ENCODE results near the gene PRAMEF25. TPM values are rescaled to one million over a fixed set of nuclear protein-coding genes. Genes with fewer than 3 reads are reported as not detected.
"Not testable (repeated sequence)": the region's sequence is repeated elsewhere in the genome, so short reads cannot be mapped to it uniquely, and the experiment has no call there.

PRAMEF25 gene
- not detected for total RNA-seq

DNA sequence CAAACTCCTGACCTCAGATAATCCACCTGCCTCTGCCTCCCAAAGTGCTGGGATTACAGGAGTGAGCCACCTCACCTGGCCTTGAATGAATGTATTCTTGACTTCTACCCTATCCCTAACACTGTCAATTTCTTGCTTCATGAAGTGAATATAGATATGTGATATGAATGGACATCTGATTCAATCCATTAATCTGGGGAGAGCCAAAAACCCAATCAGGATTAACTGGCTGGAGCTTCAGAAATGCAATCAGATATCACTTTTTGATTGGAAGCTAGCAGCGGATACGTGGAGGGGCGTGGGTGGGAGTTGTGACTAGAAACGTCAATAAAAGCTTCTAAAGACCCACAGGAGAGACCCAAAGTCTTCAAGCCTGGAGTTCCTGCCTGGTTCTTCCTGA lies at the start of gene PRAMEF25:
Gene PRAMEF25 (plus strand): TSS at position 301 of the 400 bp plus-strand sequence. CDS start 2,920 bp downstream, outside the sequence.
- H3K36me3 ChIP-seq; H3K4me1 ChIP-seq; H3K27ac ChIP-seq; H3K4me3 ChIP-seq; H3K27me3 ChIP-seq; H3K9me3 ChIP-seq; intact Hi-C loops (cut with DNase I; ENCODE audit: low total_unique reads); DNase-seq: not testable (repeated sequence)

DNA sequence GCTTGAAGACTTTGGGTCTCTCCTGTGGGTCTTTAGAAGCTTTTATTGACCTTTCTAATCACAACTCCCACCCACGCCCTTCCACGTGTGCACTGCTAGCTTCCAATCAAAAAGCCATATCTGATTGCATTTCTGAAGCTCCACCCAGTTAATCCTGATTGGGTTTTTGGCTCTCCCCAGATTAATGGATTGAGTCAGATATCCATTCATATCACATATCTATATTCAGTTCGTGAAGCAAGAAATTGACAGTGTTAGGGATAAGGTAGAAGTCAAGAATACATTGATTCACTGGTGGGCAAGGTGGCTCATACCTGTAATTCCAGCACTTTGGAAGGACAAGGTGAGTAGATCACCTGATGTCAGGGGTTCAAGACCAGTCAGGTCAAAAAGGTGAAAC lies 14.1 kb upstream of the PRAMEF25 start, which contains the start of gene PRAMEF27:
Gene PRAMEF27 (minus strand): TSS at position 101 of the 400 bp plus-strand sequence. CDS start 2,916 bp downstream, outside the sequence.
- intact Hi-C loops (cut with DNase I; ENCODE audit: low total_unique reads); H3K27ac ChIP-seq; DNase-seq; H3K9me3 ChIP-seq; H3K36me3 ChIP-seq; H3K4me3 ChIP-seq; H3K4me1 ChIP-seq; H3K27me3 ChIP-seq: not testable (repeated sequence)

- intact Hi-C loops (cut with DNase I; ENCODE audit: low total_unique reads); H3K9me3 ChIP-seq; H3K4me1 ChIP-seq; H3K27ac ChIP-seq; DNase-seq; H3K4me3 ChIP-seq; H3K27me3 ChIP-seq; H3K36me3 ChIP-seq: not testable (repeated sequence)
Measured at GRCh38 chr1:13116754-13117153, 46.2 kb downstream of the PRAMEF25 start, which contains the start of gene HNRNPCL2. Gene HNRNPCL2 (minus strand): TSS chr1:13116854. CDS start chr1:13116400, 454 bp downstream.

Other genes with a start within 250 kb of the PRAMEF25 start
- gene PRAMEF11, start 239.4 kb upstream of the PRAMEF25 start, total RNA-seq: not detected
- not detected for gene HNRNPCL1, start 222.1 kb upstream of the PRAMEF25 start, total RNA-seq
- not detected for gene PRAMEF2, start 213.7 kb upstream of the PRAMEF25 start, total RNA-seq
- gene PRAMEF4, start 184.6 kb upstream of the PRAMEF25 start, total RNA-seq: not detected
- gene PRAMEF10, start 172.5 kb upstream of the PRAMEF25 start, total RNA-seq: not detected
- not detected for gene PRAMEF7, start 154.2 kb upstream of the PRAMEF25 start, total RNA-seq
- gene PRAMEF6, start 123.2 kb upstream of the PRAMEF25 start, total RNA-seq: not detected
- not detected for gene PRAMEF27, start 14.2 kb upstream of the PRAMEF25 start, total RNA-seq
- not detected for gene HNRNPCL3, start 10.0 kb upstream of the PRAMEF25 start, total RNA-seq
- gene HNRNPCL2, start 46.1 kb downstream of the PRAMEF25 start, total RNA-seq: not detected
- not detected for gene PRAMEF26, start 85.2 kb downstream of the PRAMEF25 start, total RNA-seq
- gene HNRNPCL4, start 94.9 kb downstream of the PRAMEF25 start, total RNA-seq: not detected
- gene PRAMEF9, start 101.1 kb downstream of the PRAMEF25 start, total RNA-seq: not detected
- not detected for gene PRAMEF13, start 130.6 kb downstream of the PRAMEF25 start, total RNA-seq
- not detected for gene PRAMEF18, start 155.4 kb downstream of the PRAMEF25 start, total RNA-seq
- gene PRAMEF5, start 183.4 kb downstream of the PRAMEF25 start, total RNA-seq: not detected
- gene PRAMEF8, start 214.4 kb downstream of the PRAMEF25 start, total RNA-seq: not detected
- not detected for gene PRAMEF33, start 232.8 kb downstream of the PRAMEF25 start, total RNA-seq
- gene PRAMEF15, start 244.8 kb downstream of the PRAMEF25 start, total RNA-seq: not detected